ENCODE measurements around the gene TMEM250. TPM values are rescaled to one million over a fixed set of nuclear protein-coding genes. Genes with fewer than 3 reads are reported as not detected.

Gene TMEM250
- polyA plus RNA-seq, 1 donor (not counting 4 experiments of a cell fraction or from before 2014, with no cell fraction given): 9.9 TPM

DNA sequence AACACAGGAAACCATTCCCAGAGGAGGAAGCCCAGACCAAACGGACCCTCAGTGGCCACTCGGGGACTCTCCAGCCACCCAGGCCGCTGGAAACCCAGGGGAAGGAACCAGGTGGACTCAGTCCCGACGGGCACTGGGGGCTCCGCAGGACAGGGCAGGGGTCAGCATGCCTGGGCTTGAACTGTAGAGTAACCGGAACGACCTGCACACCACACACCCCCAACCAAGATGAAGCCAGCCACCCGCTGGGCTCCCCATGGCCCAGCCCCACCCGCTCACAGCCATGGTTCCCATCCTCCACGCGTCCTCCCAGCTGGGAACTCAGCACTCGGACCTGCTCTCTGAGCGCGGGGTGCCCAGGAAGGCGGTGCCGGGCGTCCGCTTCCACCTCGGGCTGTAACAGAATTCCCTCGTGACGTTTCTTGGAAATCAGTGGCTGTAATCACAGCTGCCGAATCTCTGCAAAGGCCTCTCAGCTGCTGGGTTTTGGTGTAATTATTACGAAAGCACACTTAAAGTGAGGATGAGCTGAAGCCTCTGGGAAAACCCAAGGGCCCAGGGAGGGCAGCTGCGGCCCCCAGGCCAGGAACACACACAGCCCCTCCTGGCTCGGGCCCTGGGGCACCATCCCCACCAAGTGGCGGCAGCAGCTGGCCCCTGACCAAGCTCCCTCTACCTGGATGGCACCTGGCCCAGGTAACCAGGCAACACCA is 37.4 kb downstream of the TMEM250 start:
- Histone ChIP-seq H3K4me3 (ENCODE audit: control insufficient read depth in 2 of 3, extremely low read depth in 1 of 3, insufficient read depth in 2 of 3, low read depth in 1 of 3, low read length in 3 of 3) (no peak overlapping the region), H3K9me3 (ENCODE audit: control insufficient read depth, low read depth, low read length) (no peaks in the 10 kb centered on the region), H3K9me1 (ENCODE audit: control insufficient read depth, extremely low read depth, insufficient read depth, low read length) (no peaks in the 10 kb centered on the region), H4K20me1 (ENCODE audit: control insufficient read depth, extremely low read depth, insufficient read depth, low read length) (peaks cover 26% of the 10 kb centered on the region), H3K36me3 (ENCODE audit: control insufficient read depth in 2 of 2, extremely low read depth in 1 of 2, insufficient read depth in 2 of 2, low read length in 2 of 2) (peaks cover 3 to 10% of the 10 kb centered on the region in 2 experiments), H3K4me2 (ENCODE audit: control insufficient read depth, extremely low read depth, insufficient read depth, low read depth, low read length) (no peak overlapping the region), H3K79me2 (ENCODE audit: control insufficient read depth, insufficient read depth, low read length) (peaks cover 83% of the 10 kb centered on the region), H3K27ac (ENCODE audit: control insufficient read depth, insufficient read depth, low read length) (no peak overlapping the region), H2AFZ (ENCODE audit: control insufficient read depth, low read length) (no peak overlapping the region), H3K27me3 (ENCODE audit: control insufficient read depth, extremely low read depth, insufficient read depth, low read length) (no peaks in the 10 kb centered on the region), H3K4me1 (ENCODE audit: control insufficient read depth, extremely low read depth, insufficient read depth, low read length) (no peaks in the 10 kb centered on the region), H3K9ac (ENCODE audit: control insufficient read depth, extremely low read depth, insufficient read depth, low read length) (no peak overlapping the region)
- FAIRE-seq (no peak), DNase-seq (ENCODE audit: low read depth, low spot score) (no peak)
- dilution Hi-C loops (cut with MboI; ENCODE audit: extremely low pct_ligation_motif_present, low sequenced_read_pairs): no loop called here
- TF ChIP-seq CTCF (optimal IDR thresholded peaks at IDR 0.05 in 1 of 3, IDR thresholded peaks at IDR 0.05 in 1 of 3, conservative IDR thresholded peaks at IDR 0.05 in 1 of 3; ENCODE audit: extremely low read depth in 1 of 3, insufficient read depth in 2 of 3, low read length in 3 of 3) (no peak), EZH2 (IDR thresholded peaks at IDR 0.05; ENCODE audit: low read length) (no peak)

GRCh38 chr9:136080716-136081112 is 38.0 kb downstream of the TMEM250 start:
- Histone ChIP-seq H2AFZ (ENCODE audit: control insufficient read depth, low read length) (no peak overlapping the region), H4K20me1 (ENCODE audit: control insufficient read depth, extremely low read depth, insufficient read depth, low read length) (peaks cover 26% of the 10 kb centered on the region), H3K9ac (ENCODE audit: control insufficient read depth, extremely low read depth, insufficient read depth, low read length) (no peak overlapping the region), H3K79me2 (ENCODE audit: control insufficient read depth, insufficient read depth, low read length) (peaks cover 83% of the 10 kb centered on the region), H3K4me2 (ENCODE audit: control insufficient read depth, extremely low read depth, insufficient read depth, low read depth, low read length) (no peak overlapping the region), H3K9me1 (ENCODE audit: control insufficient read depth, extremely low read depth, insufficient read depth, low read length) (no peaks in the 10 kb centered on the region), H3K4me1 (ENCODE audit: control insufficient read depth, extremely low read depth, insufficient read depth, low read length) (no peaks in the 10 kb centered on the region), H3K36me3 (ENCODE audit: control insufficient read depth in 2 of 2, extremely low read depth in 1 of 2, insufficient read depth in 2 of 2, low read length in 2 of 2) (peaks cover 3 to 13% of the 10 kb centered on the region in 2 experiments), H3K4me3 (ENCODE audit: control insufficient read depth in 2 of 3, extremely low read depth in 1 of 3, insufficient read depth in 2 of 3, low read depth in 1 of 3, low read length in 3 of 3) (no peak overlapping the region), H3K27ac (ENCODE audit: control insufficient read depth, insufficient read depth, low read length) (no peak overlapping the region), H3K27me3 (ENCODE audit: control insufficient read depth, extremely low read depth, insufficient read depth, low read length) (no peaks in the 10 kb centered on the region), H3K9me3 (ENCODE audit: control insufficient read depth, low read depth, low read length) (no peaks in the 10 kb centered on the region)
- FAIRE-seq: no peak
- TF ChIP-seq CTCF (optimal IDR thresholded peaks at IDR 0.05 in 1 of 3, IDR thresholded peaks at IDR 0.05 in 1 of 3, conservative IDR thresholded peaks at IDR 0.05 in 1 of 3; ENCODE audit: extremely low read depth in 1 of 3, insufficient read depth in 2 of 3, low read length in 3 of 3) (no peak), EZH2 (IDR thresholded peaks at IDR 0.05; ENCODE audit: low read length) (no peak)
- no peak for DNase-seq (ENCODE audit: low read depth, low spot score)
- dilution Hi-C loops (cut with MboI; ENCODE audit: extremely low pct_ligation_motif_present, low sequenced_read_pairs): no loop called here

All from keratinocyte (primary cell).